T-cell (primary cell): Measurements from ENCODE around the gene CCDC117. TPM values are rescaled to one million over a fixed set of nuclear protein-coding genes. Genes with fewer than 3 reads are reported as not detected.

ENCODE experiments used
- ATAC-seq, 4 experiments: fragments of 200-7000 bp in 3 of 4; fragments of 150-1000 bp in 1 of 4; cut with Tn5 transposase; replicated peaks in 1 of 4; 1 replicate in 3 of 4; 2 replicates in 1 of 4; pipeline ENCODE4 v1.10.0; 2021; ENCODE audit warnings: moderate library complexity in 3 of 4, mild to moderate bottlenecking in 2 of 4, moderate number of reproducible peaks in 1 of 4
- CTCF ChIA-PET, 2 donors: fragments of 300-600 bp; sonication (Branson Sonifier 250); formaldehyde crosslinking; loops; one replicate each; lab custom pipeline; 2022; ENCODE audit warnings: antibody characterized with exemption in 2 of 2; lab: Charles Lee
- POLR2A ChIA-PET, 2 donors: fragments of 300-600 bp; sonication (Branson Sonifier 250); formaldehyde crosslinking; loops; one replicate each; lab custom pipeline; 2022; ENCODE audit warnings: antibody characterized with exemption in 2 of 2; lab: Charles Lee
- DNase-seq, 35 experiments: peaks; one replicate each; pipeline versions ENCODE4 v3.0.0 to v3.0.0-alpha.2; 2013 to 2023
- H3K27ac ChIP-seq: one replicate; pipeline ENCODE4 v1.5.1; 2013; ENCODE audit warnings: low read length
- H3K27me3 ChIP-seq, 2 experiments: replicated peaks in 1 of 2; 1 replicate in 1 of 2; 2 replicates in 1 of 2; pipeline versions ENCODE4 v1.6.1 to v1.7.0; 2013; ENCODE audit warnings: low read length in 1 of 2, mixed read lengths in 1 of 2; ENCODE audit not compliant: control insufficient read depth in 2 of 2, insufficient read depth in 2 of 2; ENCODE audit errors: extremely low read depth in 1 of 2
- H3K36me3 ChIP-seq, 2 donors: 1 replicate in 1 of 2; 2 replicates in 1 of 2; pipeline versions ENCODE4 v1.6.1 to v1.7.0; 2013; ENCODE audit warnings: low read length in 1 of 2; ENCODE audit not compliant: control insufficient read depth in 2 of 2, insufficient read depth in 1 of 2; ENCODE audit errors: extremely low read depth in 1 of 2
- H3K4me1 ChIP-seq, 2 experiments: 1 replicate in 1 of 2; 2 replicates in 1 of 2; pipeline versions ENCODE4 v1.6.1 to v1.7.0; 2013; ENCODE audit warnings: low read length in 2 of 2, mixed read lengths in 1 of 2; ENCODE audit not compliant: insufficient read depth in 2 of 2, control insufficient read depth in 1 of 2; ENCODE audit errors: extremely low read depth in 1 of 2
- H3K4me3 ChIP-seq, 2 donors: 1 replicate in 1 of 2; 2 replicates in 1 of 2; pipeline versions ENCODE4 v1.5.1 to v1.7.0; 2013; ENCODE audit warnings: mild to moderate bottlenecking in 2 of 2, low read length in 1 of 2, moderate library complexity in 1 of 2; ENCODE audit not compliant: control insufficient read depth in 1 of 2; ENCODE audit errors: extremely low read depth in 1 of 2
- H3K9me3 ChIP-seq: 2 replicates; pipeline ENCODE4 v1.7.0; 2013
- H3K27ac Mint-ChIP-seq, 2 donors: one replicate each; pipeline ENCODE4 v1.8.0; 2020 to 2021; ENCODE audit warnings: mild to moderate bottlenecking in 2 of 2, mixed read lengths in 2 of 2
- H3K27me3 Mint-ChIP-seq, 2 donors: one replicate each; pipeline ENCODE4 v1.8.0; 2021 to 2022; ENCODE audit warnings: mixed read lengths in 2 of 2
- H3K36me3 Mint-ChIP-seq: one replicate; pipeline ENCODE4 v1.8.0; 2021; ENCODE audit warnings: mixed read lengths
- H3K4me1 Mint-ChIP-seq, 3 donors: one replicate each; pipeline ENCODE4 v1.8.0; 2020 to 2022; ENCODE audit warnings: mixed read lengths in 3 of 3, mild to moderate bottlenecking in 1 of 3
- H3K4me3 Mint-ChIP-seq, 3 donors: one replicate each; pipeline ENCODE4 v1.8.0; 2020 to 2022; ENCODE audit warnings: mild to moderate bottlenecking in 3 of 3, mixed read lengths in 3 of 3, moderate library complexity in 3 of 3
- H3K9me3 Mint-ChIP-seq, 3 donors: one replicate each; pipeline ENCODE4 v1.8.0; 2020 to 2022; ENCODE audit warnings: mixed read lengths in 3 of 3
- WGBS: methylation state at CpG from one replicate; pipeline ENCODE4 v1.1.5; 2013; ENCODE audit warnings: missing lambda C conversion rate; ENCODE audit not compliant: insufficient coverage; 5-methylcytosine and 5-hydroxymethylcytosine counted together
- total RNA-seq, 35 experiments: library from RNA in 6 of 35; stranded (reverse) in 6 of 35; fragments of 120-200 nt in 1 of 35; gene quantifications; one replicate each; pipeline versions ENCODE4 v1.2.1 to v1.2.4 and lab custom pipeline; 2013 to 2026

Gene CCDC117
- total RNA-seq, 5 donors from 2014 or later (not counting 1 experiment from before 2014, with no cell fraction given): 14.4 to 22.7 (median 17.4) TPM

- Histone ChIP-seq H3K4me1 (no peaks in the 10 kb centered on the region), H3K27me3 (no peaks in the 10 kb centered on the region), H3K36me3 (peaks cover 0 to 5% of the 10 kb centered on the region in 2 donors), H3K4me3 (no peak overlapping the region), H3K9me3 (no peaks in the 10 kb centered on the region), H3K27ac (no peak overlapping the region)
- no peak overlapping the region for H3K27ac Mint-ChIP-seq
- DNase-seq (no peak), ATAC-seq (no peak)
- peaks cover 4 to 17% (median 11%) of the 10 kb centered on the region in 3 donors for H3K4me1 Mint-ChIP-seq
- no peaks in the 10 kb centered on the region for H3K9me3 Mint-ChIP-seq
- peaks cover 20% of the 10 kb centered on the region for H3K36me3 Mint-ChIP-seq
- no peaks in the 10 kb centered on the region for H3K27me3 Mint-ChIP-seq
- no peak overlapping the region for H3K4me3 Mint-ChIP-seq
- WGBS: 89% methylated on average over 9 of the region's 11 CpGs
- CTCF ChIA-PET: interaction anchor here in 1 of 2 donors (0.6 kb wide), 1 partner anchor 121 kb away, joined by 7 read pairs; no protein-coding TSS in a partner anchor
- POLR2A ChIA-PET: no interaction called here
Observed at GRCh38 chr22:28835630-28836189, 63.2 kb downstream of the CCDC117 start.

- no peak overlapping the region for H3K27ac ChIP-seq
- Mint-ChIP-seq H3K27ac (no peak overlapping the region), H3K9me3 (no peaks in the 10 kb centered on the region), H3K4me3 (no peak overlapping the region), H3K4me1 (peaks cover 4 to 9% (median 8%) of the 10 kb centered on the region in 3 donors), H3K36me3 (peaks cover 12% of the 10 kb centered on the region), H3K27me3 (no peaks in the 10 kb centered on the region)
- DNase-seq (no peak), ATAC-seq (no peak)
- 96% methylated on average over 4 of the region's 6 CpGs for WGBS
- H3K27me3 ChIP-seq: no peaks in the 10 kb centered on the region
- CTCF ChIA-PET: no interaction called here
- no peaks in the 10 kb centered on the region for H3K9me3 ChIP-seq
- no peaks in the 10 kb centered on the region for H3K4me1 ChIP-seq
- POLR2A ChIA-PET: no interaction called here
- H3K4me3 ChIP-seq: no peak overlapping the region
- no peaks in the 10 kb centered on the region for H3K36me3 ChIP-seq
Observed at GRCh38 chr22:28837640-28838039, 65.1 kb downstream of the CCDC117 start.

Other genes with a start within 250 kb of the CCDC117 start
- gene TTC28, start 92.9 kb upstream of the CCDC117 start, total RNA-seq: 1 to 10 TPM; 2.3 to 7.8 (median 3.0) TPM
- 1 to 10 TPM; 5.1 to 10.0 (median 7.1) TPM for gene CHEK2, start 30.9 kb upstream of the CCDC117 start, total RNA-seq
- gene HSCB, start 30.7 kb upstream of the CCDC117 start, total RNA-seq: 10 to 100 TPM in 3 of 5 donors, 1 to 10 TPM in 2; 6.9 to 11.9 (median 11.5) TPM
- 100 to 1,000 TPM; 132 to 205 (median 140) TPM for gene XBP1, start 27.9 kb downstream of the CCDC117 start, total RNA-seq
- 1 to 10 TPM in 3 of 5 donors, under 1 TPM in 2; 0.70 to 2.1 (median 1.1) TPM for gene ZNRF3, start 110.9 kb downstream of the CCDC117 start, total RNA-seq